Measurements from ENCODE around the gene TAF4B.

- TF ChIP-seq KLF1 (tag; IDR thresholded peaks at IDR 0.05) (no peak), EZH2 (IDR thresholded peaks at IDR 0.05; ENCODE audit: borderline replicate concordance, low read depth, low read length) (no peak), RBM17 (IDR thresholded peaks at IDR 0.05; ENCODE audit: borderline replicate concordance, low read depth, low read length) (no peak)
These were observed 195.3 kb downstream of the TAF4B start for GRCh38 chr18:26421503-26421902.
